GM19239 (cell line): ENCODE data around the gene RBM28.
"Not testable (repeated sequence)": the region's sequence is repeated elsewhere in the genome, so short reads cannot be mapped to it uniquely, and the experiment has no call there.

Experiments
- DNase-seq: peaks from one replicate; pipeline ENCODE4 v3.0.0; 2011; ENCODE audit warnings: low spot score; ENCODE audit not compliant: insufficient read length
- FAIRE-seq: peaks from 2 replicates; lab custom pipeline; 2011; peaks lifted over from hg19 to GRCh38; lab: Jason Lieb, UNC

Gene RBM28

DNA sequence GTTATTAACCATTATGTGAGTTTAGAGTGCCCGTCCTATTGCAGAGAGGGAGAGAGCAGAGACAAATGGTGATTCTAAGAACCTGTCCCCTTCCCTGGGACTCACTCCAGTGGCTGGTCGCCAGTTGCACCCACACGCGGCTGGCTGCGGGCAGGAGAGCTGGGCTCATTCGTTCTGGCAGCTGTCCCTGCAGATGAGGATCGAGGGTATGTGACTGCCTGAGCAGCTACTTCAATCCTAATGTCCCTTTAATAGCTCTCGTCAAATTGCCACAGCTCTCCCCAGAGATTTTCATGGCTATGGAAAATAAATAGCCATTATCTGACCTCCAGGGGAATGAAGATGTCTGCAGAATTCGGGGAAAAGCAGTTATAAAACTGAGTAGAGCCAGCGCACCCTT is 41.6 kb downstream of the RBM28 start:
- FAIRE-seq (no peak), DNase-seq (no peak)

DNA sequence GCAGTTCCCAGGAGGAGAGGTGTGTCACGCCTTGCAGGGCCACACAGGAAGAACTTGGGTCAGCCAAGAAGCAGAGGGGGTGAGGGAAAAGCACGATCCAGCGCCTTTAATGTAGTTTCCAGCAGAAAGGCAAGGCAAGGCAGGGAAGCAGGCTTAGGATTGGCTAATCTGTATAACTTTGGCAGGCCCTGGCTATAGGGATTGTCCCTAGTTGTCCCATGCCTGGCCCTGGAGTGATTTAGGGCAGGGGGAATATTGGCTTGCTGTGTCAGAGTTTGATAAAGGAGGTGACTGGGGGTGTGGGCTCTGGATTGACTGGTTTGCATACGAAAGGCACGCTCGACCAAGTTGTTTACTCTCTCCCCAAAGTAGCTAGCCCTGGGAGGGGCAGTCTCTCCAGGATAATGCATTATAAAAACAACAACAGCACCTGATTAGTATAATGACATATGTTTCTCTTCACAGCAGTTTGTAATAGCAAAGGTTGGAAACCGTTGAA is 44.5 kb downstream of the RBM28 start:
- DNase-seq (no peak), FAIRE-seq (no peak)

DNA sequence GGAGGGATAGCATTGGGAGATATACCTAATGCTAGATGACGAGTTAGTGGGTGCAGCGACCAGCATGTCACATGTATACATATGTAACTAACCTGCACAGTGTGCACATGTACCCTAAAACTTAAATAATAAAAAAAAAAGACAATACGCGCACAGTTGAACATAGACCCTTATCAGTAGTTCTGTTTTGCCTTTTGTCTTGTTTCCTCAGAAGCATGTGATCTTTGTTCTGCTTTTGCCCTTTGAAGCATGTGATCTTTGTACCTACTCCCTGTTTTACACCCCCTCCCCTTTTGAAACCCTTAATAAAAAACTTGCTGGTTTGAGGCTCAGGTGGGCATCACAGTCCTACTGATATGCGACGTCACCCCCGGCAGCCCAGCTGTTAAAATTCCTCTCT is 45.7 kb downstream of the RBM28 start:
- not testable (repeated sequence) for DNase-seq, FAIRE-seq

DNA sequence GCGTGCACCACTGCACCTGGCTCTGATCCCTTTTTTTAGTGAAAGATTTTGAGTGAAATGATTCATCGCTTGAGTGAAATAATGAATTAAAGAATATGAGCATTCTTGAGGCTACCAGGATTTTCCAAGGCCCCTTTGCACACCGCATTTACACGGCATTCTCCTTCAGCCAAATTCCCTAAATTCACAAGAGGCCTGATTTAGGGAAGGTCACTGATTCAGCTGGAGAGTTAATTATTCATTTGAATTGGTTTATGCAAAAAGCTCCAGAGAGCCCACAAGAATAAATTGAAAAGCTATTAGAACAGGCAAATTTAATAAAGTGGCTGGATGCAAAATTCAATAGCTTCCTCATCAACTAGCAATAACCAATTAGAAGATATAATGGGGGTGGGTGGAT is 56.2 kb downstream of the RBM28 start:
- DNase-seq (no peak), FAIRE-seq (no peak)

DNA sequence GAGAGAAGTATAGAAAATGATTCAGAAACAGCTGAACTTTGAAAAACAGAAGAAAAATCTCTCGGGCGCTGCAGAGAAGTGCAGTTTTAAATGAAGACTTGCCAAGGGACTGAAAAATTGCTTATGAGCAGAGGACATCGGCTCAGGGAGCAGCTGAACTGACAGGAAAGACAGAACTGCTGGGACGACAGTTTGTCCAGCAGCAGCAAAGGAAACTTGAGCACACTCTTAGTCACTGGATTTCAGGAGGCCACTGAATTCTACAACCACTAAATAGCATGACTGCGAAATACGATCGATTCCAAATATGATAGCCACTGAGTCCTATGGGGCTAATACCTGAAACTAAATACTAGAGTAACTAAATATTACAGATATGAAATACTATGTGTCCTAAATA is 59.6 kb downstream of the RBM28 start:
- FAIRE-seq = no peak
- DNase-seq = no peak

DNA sequence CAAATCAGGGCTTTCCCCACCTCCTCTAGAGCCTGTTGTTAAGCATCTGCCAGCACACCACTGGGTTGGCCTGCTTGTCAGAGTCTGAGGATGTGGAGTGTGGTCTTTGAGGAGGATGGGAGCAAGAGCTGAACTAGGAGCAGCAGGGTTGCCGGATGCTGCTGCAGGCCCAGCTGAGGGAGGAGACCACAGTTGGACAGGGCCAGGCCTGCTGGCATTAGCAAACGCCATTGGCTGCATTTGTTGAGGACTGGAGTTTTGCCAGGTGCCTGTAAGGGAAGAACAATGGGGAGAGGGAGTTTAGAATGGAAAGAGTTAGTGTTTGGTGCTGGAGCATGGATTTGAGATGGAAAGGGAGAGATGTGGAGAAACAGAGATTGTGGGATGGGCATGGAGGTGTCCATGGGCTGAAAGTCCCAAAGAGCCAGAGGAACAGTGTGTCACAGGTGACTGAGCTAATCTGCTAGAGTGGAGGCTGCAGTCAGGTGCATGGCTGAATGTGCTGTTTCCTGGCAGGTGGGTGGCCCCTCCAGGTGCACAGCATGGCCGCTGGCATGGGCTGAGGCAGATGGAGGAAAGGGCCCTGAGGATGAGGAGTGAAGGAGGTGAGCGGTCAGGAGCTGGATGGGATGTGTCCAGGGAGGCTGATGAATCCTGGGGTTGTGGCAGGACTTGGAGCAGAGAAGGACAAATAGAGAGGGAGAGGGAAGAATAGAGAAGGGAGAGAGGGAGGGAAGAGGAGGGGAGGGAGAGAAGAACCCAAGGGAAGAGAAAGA is 61.9 kb downstream of the RBM28 start:
- DNase-seq (no peak), FAIRE-seq (no peak)

DNA sequence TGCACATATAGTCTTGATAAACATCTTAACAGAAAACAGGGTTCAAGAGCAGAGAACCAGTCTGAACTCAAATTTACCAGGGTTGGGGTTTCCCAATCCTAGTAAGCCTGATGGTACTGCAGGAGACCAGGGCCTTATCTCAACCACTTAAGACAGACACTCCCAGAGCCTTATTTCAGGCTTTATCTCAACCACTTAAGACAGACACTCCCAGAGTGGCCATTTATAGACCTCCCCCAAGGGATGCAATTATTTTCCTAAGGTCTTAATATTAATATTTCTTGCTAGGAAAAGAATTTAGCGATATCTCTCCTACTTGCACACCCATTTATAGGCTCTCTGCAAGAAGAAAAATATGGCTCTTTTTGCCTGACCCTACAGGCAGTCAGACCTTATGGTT is 63.3 kb downstream of the RBM28 start:
- FAIRE-seq = not testable (repeated sequence)

DNA sequence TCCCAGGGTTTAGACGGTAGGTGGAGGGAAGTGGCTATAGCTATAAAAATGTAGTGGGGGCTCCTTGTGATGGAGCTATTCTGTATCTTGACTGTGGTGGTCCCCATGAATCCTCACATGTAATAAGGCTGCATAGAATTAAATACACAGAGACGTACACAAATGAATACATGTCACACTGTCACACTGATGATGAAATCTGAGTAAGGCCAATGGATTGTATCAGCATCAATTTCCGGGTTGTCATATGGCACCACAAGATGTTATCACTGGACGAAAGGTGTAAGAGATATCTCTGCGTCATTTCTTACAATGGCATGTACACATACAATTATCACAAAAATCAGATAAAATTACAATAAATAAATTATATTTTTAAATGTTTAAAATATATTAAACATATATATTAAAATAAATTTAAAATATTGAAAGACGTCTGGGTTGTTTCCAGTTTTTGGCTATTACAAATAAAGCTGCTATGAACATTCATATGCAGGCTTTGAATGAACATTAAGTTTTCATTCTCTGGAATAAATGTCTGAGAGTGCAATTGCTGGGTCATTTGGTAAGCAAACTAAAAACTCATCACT is 64.5 kb downstream of the RBM28 start:
- no peak for DNase-seq
- FAIRE-seq = no peak

More for the DNA sequence above, 63.3 kb downstream of the RBM28 start:
- not testable (repeated sequence) for DNase-seq

DNA sequence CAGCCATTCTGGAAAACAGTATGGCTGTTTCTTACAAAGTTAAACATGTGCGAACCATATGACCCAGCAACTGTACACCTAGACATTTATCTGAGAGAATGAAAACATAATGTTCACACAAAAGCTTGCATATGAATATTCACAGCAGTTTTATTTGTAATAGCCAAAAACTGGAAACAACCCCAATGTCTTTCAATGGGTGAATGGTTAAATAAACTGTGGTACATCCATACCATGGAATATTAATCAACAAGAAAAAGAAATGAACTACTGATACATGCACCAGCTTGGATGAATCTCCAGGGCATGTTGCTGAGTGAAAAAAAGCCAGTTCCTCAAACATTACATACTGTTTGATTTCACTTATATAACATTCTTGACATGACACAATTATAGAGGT is 65.3 kb downstream of the RBM28 start:
- FAIRE-seq (no peak), DNase-seq (no peak)

DNA sequence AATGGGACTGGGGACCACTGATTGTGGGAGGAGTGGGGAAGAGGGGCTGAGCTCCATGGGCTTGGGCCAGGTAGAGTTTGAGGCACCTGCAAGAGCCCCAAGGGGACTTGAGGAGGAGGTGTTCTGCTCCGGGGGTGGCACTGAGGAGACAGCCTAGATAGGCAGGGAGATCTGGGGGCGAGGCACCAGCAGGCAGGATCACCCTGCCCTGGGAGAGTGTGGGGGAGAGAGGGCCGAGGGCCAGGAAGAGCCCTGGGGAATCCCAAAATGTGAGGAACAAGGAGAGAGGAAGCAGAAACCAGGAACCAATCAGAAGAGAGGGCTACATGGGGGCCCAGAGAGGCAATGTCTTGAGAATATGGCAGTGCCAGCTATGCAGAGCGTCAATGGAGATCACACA is 68.0 kb downstream of the RBM28 start:
- FAIRE-seq (no peak), DNase-seq (no peak)

DNA sequence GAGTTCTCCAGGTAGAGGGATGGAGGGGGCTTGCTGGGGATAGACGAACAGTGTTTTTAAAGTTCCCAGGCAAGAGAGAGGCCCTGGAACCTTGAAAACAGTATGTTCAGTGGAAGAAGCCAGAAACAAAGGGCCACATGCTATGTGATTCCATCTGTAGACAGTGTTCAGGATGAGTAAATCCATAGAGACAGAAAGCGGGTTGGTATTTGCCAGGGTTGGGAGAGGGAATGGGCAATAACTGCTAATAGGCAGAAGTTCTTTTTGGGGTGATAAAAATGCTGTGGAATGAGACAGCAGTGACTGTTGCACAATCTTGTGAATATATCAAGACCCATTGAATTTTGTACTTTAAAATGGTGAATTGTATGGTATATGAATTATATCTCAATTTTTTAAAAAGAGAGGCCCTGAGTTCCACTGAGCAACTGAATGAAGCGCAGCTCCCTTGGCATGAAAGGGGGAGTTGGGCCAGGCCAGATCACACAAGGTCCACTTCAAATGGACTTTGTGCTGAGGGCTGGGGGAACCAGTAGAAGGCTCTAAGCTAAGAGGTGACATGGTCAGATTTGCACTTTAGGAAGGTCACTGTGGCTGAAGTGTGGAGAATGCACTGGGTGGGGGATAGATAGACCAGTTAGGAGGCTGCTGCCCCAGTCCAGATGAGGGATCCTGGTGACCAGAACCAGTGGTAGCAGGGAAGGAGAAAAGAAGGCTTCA is 68.7 kb downstream of the RBM28 start:
- FAIRE-seq (no peak), DNase-seq (no peak)

DNA sequence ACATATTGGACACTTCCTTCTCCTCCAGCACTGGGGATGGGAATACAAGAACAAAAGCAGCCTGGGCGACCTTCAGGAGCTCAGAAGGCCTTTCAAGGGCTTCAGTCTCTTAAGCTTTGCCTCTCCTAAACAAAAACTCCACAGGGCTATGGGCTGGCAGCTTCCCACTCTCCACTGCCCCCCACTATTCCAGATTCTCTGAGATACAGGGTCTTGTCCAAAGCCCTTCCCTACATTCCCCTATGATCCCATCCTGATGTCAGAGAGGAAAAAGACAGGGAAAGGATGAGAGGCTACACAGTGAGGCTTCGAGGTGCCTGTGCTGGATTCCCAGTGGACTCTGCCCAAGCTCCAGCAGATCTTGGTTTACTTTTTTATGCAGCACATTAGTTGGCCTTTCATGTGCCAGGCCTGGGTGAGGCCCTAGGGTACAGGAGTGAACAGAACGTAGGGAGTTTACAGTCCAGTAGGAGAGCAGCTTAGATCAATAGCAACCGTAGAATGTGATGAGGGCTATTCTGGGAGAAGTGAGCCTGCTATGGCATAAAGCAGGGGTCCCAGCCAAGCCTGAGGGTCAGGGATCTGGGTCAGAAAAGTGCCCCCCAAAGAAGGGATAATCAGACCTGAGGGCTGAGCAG is 69.3 kb downstream of the RBM28 start:
- FAIRE-seq (no peak), DNase-seq (no peak)

DNA sequence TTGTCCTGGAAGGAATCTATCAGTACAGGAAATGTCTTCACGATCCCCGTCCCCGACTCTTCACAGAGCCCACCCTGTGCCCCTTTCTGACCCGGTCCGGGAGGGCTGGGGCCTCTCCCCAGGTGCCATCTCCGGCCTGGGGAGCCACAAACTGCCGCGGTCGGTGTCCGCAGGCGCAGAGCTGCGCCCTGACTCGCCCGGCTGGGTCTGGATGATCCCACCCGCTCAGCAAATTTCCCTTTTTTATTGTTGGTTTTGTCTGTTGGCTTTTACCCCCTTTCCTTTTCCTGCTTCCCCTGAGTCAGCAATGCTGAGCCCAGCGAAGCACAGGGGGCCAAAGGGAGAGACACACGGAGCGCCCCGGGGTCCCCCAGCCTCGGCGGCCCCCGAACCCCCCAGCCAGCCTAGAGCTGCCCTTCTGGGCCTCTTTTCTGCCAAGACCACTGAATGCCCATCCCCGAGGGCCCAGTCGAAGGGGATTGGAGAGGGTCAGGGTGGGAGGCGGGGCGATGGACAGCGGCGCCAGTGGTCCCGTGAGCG is 71.7 kb downstream of the RBM28 start:
- no peak for DNase-seq
- no peak for FAIRE-seq

DNA sequence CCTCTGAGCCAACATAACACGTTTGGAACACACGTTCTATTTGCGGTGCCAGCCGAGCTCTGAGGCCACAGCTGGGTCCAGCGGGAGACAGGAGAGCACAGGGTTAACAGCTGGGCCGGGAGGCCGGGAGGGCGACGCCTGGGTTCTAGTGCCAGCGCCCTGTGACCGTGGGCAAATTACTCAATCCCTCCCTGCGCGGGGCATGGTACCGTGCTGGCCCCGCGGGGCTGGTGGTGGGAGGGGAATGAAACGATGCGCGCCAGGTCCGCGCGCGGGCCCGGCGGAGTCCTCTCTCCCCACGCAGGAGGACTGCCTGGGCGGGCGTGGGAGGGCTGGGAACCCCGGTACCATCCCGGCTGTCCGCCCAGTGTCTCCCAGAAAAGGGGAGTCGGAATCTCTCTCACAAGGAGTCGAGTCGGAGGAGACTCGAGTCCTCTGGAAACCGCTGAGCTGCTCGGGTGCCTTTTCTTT is 72.2 kb downstream of the RBM28 start:
- DNase-seq (no peak), FAIRE-seq (no peak)

DNA sequence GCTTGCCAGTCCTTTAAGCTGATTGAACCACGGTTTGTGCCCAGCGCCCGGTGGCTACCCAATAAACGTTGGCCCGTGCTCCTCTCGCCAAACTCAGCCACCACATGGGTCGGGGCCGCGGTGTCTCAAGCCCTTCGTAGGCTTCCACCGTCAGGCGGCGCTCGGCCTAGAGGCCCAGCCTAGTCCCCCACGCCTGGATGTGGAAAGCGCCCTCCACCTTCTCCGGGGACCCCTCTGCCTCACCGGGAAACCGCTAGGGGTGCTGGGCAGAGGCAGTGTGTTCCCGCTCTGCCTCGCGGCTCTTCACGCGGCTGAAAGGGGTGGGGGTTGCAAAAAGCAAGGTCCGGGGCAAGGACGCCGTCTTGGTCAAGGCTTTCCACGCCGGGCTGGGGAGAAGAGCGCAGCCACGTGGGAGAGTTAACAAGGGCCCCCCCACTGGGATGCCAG is 72.9 kb downstream of the RBM28 start:
- DNase-seq (no peak), FAIRE-seq (no peak)

DNA sequence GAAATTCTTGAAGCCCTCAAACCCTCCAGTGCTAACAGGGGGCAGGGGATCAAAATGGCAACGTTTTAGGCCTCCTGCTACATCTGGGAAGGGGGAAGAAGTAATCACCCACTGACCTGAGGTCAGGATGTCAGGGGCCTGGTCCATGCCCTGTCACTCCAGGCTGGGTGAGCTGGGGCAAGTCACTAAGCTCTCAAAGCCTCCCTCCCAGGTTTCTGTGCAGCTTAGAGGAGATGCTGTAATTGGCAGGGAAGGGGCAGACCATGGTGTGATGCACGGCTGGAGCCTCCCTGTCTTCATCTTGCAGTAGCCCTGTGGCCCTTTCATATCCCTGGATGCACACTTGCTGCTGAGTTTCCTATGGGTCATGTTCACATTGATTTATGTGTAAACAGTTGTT is 75.5 kb downstream of the RBM28 start:
- DNase-seq (no peak), FAIRE-seq (no peak)

DNA sequence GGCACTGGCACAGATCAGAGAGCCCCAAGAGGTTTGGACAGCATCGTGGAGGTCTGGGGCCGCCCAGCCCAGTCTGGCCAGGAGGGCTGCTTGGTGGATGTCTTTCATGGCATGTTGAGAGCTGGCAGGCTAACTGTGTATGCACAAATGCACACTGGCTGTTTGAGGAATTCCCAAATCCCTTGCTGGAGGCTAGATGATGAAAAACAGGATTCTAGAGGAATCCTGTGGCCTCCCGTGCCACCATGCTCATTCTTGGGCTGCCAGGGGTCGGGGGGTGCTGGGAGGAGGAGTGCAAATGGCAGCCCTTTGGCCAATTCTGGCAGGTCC is 76.1 kb downstream of the RBM28 start:
- DNase-seq (no peak), FAIRE-seq (no peak)

DNA sequence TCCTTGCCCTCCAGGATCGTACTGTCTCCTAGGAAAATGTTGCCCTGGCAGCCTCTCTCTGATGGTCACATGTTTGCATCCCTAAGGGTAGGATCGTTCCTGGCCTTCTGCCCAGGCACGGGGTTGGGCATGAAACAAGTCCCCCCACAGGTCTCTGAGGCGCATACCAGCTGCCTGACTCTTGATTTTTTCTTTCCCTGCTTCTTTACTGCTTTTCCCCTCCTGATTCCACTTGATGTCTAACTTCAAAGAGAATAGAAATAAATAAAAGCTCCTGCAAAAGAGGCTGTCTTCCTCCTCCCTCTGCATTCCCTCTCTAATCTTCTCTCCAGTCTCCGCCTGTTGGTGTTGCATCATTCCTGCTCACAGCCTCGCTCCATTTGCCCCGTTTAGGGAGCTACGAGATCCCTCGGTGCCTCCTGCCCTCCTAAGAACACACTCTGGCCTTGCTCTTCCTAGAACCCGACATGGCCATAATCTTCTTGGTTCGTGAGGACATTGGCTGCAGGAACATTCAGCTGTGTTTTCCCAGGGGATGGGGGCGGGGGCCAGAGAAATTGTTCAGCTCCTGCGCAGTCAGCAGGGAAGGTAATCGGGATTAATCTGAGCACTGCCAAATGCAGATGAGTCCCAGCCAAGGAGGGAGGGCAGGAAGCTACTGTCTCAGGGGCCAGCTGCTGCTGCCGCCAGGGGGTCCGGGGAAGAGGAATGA is 76.7 kb downstream of the RBM28 start:
- FAIRE-seq = no peak

DNA sequence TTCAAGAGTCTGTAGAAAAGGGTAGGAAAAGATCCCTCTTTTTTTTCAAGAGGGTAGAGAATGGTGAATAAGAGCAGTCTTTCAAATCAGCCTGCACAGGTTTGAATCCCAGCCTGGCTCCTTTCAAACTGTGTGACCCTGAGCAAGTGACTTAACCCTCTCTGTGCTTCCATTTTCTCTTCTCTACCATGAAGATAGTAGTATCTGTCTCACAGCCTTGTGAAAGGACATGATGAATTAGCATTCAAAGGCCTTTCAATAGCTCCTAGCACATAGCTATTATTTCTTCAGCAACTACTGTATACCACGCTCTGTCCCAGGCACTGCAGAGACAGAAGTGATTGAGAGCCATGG is 77.2 kb downstream of the RBM28 start:
- DNase-seq (no peak), FAIRE-seq (no peak)

More for the DNA sequence above, 76.7 kb downstream of the RBM28 start:
- no peak for DNase-seq

DNA sequence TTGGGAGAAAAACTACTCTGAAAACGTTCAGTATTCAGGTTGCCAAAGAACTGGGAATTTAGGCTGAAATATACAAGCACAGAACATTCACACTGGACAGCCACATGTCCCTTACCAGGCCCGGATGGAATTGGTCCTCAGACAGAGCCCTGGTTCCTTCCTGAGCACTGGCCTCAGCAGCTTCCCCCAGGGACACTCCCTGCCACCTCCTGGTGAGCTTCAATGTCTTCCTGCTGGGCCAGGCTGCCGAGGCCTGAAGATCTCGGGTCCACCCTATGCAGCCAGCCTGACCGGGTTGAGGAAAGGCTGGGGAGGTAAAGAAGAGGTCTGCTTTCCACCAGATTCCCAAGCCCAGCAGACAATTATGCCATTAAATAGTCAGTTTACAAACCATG is 77.8 kb downstream of the RBM28 start:
- FAIRE-seq = no peak

More for the DNA sequence above, 77.8 kb downstream of the RBM28 start:
- no peak for DNase-seq
